HepG2 (cell line): ENCODE measurements around the gene TANC2. TPM values are rescaled to one million over a fixed set of nuclear protein-coding genes. Genes with fewer than 3 reads are reported as not detected.

ENCODE experiments used
- FOXA3 ChIP-seq: IDR thresholded peaks from 2 replicates; pipeline ENCODE4 v1.6.1; 2016; ENCODE audit warnings: missing genetic modification reagents, missing compliant biosample characterization
- MXD4 ChIP-seq: IDR thresholded peaks from 2 replicates; pipeline ENCODE4 v1.6.1; 2016; ENCODE audit warnings: mild to moderate bottlenecking, missing biosample characterization, missing genetic modification reagents
- REXO4 ChIP-seq: sonication (generic); formaldehyde crosslinking; IDR thresholded peaks from 2 replicates; pipeline ENCODE4 v1.8.0; 2022; ENCODE audit warnings: missing genetic modification reagents, mild to moderate bottlenecking, borderline replicate concordance
- polyA plus RNA-seq, 8 experiments: library from polyadenylated mRNA; depleted of rRNA in 3 of 8; stranded (reverse) in 7 of 8; unstranded in 1 of 8; fragments of >200 nt; fragmentation: Illumina TruSeq in 4 of 8; extraction: Trizol in 4 of 8; gene quantifications; 2 replicates each; pipeline versions ENCODE4 v1.2.1 to v1.2.3, GENCODE V29; 2011 to 2016; ENCODE audit warnings: low read depth in 4 of 8, missing spikeins in 1 of 8, mixed read lengths in 1 of 8; ENCODE audit not compliant: insufficient read depth in 1 of 8
- total RNA-seq, 5 experiments: library from RNA; depleted of rRNA; stranded (reverse); fragments of >200 nt; fragmentation: Illumina TruSeq; extraction: Trizol; gene quantifications; 2 replicates each; pipeline ENCODE4 v1.2.3, GENCODE V29; 2016; ENCODE audit warnings: low read depth in 1 of 5
- TF ChIP-seq, protein P1 (sequence below): sonication (generic); formaldehyde crosslinking; IDR thresholded peaks from 2 replicates; pipeline ENCODE4 v1.4.0; 2020; ENCODE audit warnings: missing genetic modification reagents, borderline replicate concordance
- TF ChIP-seq, protein P2 (sequence below): IDR thresholded peaks from 2 replicates; pipeline ENCODE4 v1.6.1; 2016; ENCODE audit warnings: mild to moderate bottlenecking, missing biosample characterization, missing genetic modification reagents
- TF ChIP-seq, protein P3 (sequence below): sonication (generic); formaldehyde crosslinking; IDR thresholded peaks from 2 replicates; pipeline ENCODE4 v1.4.0; 2020; ENCODE audit warnings: missing genetic modification reagents, borderline replicate concordance

TANC2 gene
- total and polyA plus RNA-seq, 2 of the 13 experiments (the other 11 are each of a cell fraction or from before 2014, with no cell fraction given) = 0.08 to 0.20 TPM

- TF ChIP-seq, protein P1, sequence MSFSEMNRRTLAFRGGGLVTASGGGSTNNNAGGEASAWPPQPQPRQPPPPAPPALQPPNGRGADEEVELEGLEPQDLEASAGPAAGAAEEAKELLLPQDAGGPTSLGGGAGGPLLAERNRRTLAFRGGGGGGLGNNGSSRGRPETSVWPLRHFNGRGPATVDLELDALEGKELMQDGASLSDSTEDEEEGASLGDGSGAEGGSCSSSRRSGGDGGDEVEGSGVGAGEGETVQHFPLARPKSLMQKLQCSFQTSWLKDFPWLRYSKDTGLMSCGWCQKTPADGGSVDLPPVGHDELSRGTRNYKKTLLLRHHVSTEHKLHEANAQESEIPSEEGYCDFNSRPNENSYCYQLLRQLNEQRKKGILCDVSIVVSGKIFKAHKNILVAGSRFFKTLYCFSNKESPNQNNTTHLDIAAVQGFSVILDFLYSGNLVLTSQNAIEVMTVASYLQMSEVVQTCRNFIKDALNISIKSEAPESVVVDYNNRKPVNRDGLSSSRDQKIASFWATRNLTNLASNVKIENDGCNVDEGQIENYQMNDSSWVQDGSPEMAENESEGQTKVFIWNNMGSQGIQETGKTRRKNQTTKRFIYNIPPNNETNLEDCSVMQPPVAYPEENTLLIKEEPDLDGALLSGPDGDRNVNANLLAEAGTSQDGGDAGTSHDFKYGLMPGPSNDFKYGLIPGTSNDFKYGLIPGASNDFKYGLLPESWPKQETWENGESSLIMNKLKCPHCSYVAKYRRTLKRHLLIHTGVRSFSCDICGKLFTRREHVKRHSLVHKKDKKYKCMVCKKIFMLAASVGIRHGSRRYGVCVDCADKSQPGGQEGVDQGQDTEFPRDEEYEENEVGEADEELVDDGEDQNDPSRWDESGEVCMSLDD = no peak
- TF ChIP-seq REXO4 (no peak), FOXA3 (no peak), MXD4 (CRISPR knock-in tag) (no peak)
- TF ChIP-seq, protein P2, sequence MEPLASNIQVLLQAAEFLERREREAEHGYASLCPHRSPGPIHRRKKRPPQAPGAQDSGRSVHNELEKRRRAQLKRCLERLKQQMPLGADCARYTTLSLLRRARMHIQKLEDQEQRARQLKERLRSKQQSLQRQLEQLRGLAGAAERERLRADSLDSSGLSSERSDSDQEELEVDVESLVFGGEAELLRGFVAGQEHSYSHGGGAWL (CRISPR knock-in tag) = no peak
- TF ChIP-seq, protein P3, sequence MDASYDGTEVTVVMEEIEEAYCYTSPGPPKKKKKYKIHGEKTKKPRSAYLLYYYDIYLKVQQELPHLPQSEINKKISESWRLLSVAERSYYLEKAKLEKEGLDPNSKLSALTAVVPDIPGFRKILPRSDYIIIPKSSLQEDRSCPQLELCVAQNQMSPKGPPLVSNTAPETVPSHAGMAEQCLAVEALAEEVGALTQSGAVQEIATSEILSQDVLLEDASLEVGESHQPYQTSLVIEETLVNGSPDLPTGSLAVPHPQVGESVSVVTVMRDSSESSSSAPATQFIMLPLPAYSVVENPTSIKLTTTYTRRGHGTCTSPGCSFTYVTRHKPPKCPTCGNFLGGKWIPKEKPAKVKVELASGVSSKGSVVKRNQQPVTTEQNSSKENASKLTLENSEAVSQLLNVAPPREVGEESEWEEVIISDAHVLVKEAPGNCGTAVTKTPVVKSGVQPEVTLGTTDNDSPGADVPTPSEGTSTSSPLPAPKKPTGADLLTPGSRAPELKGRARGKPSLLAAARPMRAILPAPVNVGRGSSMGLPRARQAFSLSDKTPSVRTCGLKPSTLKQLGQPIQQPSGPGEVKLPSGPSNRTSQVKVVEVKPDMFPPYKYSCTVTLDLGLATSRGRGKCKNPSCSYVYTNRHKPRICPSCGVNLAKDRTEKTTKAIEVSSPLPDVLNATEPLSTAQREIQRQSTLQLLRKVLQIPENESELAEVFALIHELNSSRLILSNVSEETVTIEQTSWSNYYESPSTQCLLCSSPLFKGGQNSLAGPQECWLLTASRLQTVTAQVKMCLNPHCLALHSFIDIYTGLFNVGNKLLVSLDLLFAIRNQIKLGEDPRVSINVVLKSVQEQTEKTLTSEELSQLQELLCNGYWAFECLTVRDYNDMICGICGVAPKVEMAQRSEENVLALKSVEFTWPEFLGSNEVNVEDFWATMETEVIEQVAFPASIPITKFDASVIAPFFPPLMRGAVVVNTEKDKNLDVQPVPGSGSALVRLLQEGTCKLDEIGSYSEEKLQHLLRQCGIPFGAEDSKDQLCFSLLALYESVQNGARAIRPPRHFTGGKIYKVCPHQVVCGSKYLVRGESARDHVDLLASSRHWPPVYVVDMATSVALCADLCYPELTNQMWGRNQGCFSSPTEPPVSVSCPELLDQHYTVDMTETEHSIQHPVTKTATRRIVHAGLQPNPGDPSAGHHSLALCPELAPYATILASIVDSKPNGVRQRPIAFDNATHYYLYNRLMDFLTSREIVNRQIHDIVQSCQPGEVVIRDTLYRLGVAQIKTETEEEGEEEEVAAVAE (CRISPR knock-in tag) = no peak
- TF ChIP-seq, all 625 proteins: peak for 0
Measured at GRCh38 chr17:62984801-62985200, 18.8 kb downstream of the TANC2 start (continued).
